GM18909 (cell line): ENCODE results near the gene JPH3.

Experiments
- ATAC-seq: cut with Tn5 transposase; IDR thresholded peaks from one replicate; pipeline ENCODE4 v1.9.1; 2021; ENCODE audit warnings: mild to moderate bottlenecking; ENCODE audit not compliant: unreplicated experiment, poor library complexity

Gene JPH3

DNA sequence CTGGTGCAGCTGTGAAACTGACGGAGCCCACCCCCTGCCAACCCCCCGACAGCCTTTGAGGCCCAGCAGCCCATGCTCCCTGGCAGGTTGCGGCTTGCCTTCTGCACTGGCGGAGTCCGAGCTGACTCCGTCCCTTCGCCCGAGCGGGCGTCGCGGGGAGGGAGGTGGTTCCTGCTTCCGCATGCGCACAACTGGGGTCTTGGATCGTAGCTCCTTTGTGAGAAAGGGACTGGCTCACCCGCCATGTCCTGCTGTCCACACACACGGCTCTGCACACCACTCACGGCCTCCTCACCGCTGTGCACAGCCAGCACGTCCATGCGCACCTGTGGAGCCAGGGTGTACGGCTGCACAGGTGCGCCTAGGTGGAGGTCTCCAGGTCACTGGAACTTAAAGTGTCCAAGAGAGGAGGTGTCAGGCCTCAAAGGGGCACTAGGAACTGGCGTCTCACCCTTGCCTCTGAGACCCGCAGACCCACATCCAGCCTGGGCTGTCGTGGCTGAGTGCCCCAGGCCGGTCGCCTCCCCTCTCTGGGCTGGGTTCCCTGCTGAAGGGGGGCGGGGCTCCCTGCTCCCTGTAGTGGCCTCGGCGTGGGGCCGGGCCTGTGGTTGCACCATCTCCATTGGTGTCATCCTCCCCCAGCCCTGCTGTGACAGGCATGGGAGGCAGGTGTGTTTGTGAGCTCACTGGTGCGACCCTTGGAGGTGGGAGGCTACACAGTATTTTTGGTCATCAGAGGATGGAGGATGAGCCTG is 45.3 kb downstream of the JPH3 start:
- ATAC-seq: no peak

DNA sequence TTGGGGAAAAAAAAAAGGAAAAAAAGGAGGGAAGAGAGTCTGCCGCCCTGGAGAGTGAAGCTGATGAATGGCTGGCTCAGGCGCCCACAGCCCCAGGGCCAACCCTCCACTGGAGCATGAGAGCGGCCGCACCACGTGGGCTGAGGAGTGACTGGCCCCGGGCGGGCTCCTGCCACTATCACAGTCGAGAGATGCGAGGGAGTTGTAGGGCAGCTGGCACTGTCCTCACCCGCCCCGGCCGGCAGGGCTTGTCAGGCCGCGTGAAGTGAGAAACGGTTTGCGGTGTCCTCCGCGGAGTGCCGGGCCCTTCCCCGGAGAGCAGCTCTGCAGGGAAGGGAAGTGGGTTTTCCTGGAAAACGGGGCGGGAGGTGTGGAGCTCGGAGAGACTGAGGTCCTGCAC is 45.9 kb downstream of the JPH3 start:
- ATAC-seq: no peak

DNA sequence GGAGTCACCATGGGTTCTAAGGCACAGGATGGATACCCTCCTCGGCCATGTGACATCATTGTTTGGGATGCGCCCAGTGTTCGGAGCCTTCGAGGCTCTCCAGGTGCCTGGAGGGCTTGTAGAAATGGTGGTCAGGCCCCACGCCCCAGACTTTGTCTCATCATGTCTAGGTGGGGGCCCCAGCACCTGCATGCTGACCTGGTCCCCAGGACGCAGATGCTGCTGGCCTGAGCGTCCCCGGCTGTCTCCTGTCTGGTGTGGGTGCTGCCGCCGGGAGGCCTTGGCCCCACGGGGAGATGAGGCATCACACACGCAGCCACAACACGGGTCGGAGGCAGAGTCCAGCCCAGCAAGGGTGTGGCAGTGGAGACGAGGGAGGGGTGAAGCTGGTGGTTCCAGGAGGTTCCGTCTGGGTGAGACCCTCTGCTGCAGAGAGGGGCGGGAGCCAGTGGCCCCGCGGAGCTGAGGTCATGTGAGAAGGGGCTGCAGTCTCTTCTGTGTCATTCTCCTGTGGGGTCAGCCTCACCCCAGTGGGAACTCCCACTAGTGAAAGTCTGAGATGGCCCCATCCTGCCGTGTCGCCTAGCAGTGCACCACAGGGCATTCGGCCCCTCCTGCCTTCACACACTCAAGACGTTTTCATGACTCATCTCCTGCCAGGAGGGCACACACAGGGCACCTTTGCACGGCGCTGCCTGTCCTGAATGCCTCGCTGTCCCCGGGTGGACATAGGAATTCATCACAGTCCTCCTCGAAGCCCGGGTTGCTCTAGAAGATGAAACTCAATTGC is 46.6 kb downstream of the JPH3 start:
- ATAC-seq: no peak

DNA sequence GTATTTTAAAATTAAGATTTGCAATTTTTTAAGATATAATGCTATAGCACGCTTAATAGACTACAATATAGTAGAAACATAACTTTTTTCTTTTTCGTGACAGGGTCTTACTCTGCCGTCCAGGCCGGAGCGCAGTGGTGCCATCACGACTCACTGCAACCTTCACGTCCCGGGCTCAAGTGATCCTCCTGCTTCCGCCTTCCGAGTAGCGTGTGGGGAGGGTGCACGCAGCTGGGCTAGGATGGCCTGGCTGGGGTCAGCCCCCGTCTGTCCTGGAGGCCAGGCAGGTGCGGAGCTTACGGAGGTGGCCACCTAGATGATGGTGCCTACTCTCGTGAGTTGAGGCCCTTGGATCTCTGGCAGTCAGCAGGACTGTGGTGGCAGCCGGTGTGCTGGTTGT is 50.1 kb downstream of the JPH3 start:
- ATAC-seq: no peak

DNA sequence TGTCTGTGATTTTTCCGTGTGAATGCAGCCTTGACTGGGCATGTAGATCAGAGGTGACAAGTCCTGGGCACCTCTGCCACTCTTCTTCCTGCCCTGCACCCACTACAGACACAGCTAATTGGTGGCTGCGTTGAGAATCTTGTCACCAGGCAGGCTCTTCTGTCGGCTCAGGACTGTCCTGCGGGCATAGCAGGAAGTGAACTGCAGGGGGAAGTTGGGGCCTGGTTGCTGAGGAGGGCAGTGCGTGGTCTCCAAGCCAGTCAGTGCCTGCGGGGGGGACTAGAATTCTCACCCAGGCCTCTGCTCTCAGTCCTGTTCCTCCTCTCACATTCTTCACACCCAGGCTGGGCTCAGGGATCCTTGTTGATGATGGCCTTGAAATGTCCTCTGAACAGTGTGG is 50.5 kb downstream of the JPH3 start:
- ATAC-seq: no peak

DNA sequence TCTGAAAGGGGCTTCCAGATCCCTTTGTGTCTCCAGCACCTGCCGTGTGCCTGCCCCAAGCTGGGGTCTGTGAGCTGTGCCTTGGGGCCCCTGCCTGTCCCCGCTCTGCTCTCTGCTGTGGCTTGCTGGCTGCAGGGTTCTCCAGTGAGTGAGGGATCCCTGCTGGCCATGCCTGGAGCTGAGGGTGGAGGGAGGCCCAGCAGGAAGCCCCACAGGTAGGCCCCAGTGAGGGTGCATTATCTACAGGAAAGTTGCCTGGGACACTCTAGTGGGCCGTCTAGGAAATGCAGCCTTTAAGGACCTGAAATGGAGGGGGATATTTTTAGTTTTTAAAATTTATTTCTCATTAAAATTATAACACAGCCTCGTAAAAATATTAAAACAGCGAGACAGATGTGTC is 50.9 kb downstream of the JPH3 start:
- no peak for ATAC-seq

DNA sequence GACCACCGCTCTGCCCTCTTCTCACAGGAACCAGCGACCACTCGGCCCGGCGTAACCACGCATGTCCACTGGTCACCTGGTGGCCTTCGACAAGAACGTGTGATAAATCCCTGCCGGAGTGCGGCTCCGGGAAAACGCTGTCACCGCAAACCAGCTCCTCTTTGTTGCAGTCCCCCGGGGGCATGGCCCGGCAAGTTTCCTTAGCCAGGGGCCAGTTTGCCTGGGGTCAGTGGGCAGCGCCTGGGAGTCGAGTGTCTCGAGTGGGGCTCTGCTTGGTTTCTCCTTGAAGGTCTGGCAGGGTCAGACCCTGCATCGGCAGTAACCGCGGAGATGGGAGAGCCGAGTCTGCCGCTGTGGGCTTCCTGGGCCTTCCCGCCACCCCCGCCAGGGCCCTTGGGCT is 52.5 kb downstream of the JPH3 start:
- no peak for ATAC-seq

DNA sequence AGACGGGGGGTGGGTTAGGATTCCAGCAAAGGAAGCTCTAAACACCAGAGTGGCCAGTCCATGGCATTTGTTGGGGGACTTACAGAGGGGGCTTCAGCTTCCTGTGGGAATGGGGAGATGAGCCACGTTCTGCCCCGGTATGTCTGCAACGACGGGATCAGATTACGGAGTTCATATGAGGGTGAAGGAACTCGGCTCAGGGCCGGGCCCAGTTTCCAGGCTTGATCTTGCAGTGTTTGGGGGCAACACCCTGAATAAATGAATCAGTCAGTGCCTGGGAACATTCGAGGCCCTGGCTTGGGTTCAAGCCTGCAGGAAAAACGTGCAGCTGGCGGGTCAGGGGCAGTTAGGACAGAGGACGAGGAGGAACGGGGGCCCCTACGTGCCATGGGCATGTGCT is 54.0 kb downstream of the JPH3 start:
- ATAC-seq: no peak

DNA sequence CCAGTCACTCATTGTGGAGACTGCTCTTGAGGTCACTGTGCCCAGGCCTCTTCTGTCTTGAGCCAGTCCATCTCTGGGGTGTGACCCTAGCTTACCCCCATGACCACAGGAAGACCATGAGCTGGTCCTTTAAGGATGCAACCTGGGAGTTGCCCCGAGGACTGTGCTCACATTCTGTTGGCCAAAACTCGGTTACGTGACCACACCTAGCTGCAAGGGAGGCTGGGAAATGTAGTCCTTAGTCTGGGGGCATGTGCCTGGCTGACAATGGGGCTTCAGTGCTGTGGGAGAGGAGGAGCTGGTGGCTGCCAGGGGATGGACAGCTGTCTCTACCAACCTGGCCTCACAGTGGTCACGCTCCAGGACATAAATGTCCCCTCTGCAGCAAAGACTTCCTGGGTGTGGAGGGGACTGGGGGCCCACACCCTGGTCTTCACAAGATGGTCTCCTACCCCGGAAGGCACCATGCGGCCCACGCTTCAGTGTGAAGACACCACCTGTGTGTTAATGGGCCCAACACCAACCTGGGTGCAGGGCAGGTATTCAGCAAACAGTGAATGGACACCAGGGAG is 55.4 kb downstream of the JPH3 start:
- no peak for ATAC-seq

DNA sequence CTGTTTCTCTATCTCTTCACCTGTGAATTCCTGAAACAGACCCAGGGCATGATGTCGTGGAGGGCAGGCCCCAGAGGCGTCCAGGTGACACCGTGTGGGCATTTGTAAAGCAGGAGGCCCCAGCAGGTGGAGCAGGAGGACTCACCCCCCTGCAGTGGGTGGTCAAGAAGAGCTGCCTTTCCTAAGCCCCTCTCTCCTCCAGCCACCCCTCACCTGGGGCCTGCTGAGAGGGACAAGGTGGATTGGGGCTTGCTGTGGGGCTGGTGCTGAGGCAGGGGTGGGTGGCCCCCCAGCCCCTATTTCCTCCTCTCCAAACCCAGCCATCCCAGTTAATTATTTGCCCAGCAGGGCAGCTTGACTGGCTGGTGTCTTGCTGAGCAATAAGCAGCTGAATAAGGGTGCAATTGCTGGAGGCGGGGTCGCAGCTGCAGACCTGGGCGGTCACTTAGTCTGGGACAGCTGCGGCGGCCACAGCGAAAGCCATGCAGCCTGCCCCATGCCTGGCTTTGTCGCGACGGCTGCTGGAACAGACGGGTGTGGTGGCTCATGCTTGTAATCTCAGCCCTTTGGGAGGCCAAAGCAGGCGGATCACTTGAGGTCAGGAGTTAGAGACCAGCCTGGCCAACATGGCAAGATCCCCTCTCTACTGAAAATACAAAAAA is 56.4 kb downstream of the JPH3 start:
- ATAC-seq: no peak

DNA sequence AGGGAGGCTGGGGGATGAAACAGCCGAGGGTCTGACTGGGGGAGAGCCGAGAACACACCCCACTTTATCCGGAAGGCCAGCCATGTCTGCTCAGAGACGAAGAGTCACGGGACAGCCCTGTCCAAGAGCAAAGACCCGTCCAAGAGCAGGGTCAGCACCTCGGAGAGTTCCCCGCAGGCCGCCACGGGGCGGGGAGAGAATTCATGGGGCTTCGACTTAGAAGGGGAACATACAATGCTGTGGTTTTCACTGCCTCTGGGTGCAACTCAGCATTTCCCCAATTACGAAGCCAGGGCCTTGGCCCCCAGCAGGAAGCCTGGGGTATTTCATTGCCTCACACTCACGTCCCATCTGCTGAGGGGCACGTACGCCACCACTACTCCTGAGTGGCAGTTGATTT is 59.3 kb downstream of the JPH3 start:
- no peak for ATAC-seq

DNA sequence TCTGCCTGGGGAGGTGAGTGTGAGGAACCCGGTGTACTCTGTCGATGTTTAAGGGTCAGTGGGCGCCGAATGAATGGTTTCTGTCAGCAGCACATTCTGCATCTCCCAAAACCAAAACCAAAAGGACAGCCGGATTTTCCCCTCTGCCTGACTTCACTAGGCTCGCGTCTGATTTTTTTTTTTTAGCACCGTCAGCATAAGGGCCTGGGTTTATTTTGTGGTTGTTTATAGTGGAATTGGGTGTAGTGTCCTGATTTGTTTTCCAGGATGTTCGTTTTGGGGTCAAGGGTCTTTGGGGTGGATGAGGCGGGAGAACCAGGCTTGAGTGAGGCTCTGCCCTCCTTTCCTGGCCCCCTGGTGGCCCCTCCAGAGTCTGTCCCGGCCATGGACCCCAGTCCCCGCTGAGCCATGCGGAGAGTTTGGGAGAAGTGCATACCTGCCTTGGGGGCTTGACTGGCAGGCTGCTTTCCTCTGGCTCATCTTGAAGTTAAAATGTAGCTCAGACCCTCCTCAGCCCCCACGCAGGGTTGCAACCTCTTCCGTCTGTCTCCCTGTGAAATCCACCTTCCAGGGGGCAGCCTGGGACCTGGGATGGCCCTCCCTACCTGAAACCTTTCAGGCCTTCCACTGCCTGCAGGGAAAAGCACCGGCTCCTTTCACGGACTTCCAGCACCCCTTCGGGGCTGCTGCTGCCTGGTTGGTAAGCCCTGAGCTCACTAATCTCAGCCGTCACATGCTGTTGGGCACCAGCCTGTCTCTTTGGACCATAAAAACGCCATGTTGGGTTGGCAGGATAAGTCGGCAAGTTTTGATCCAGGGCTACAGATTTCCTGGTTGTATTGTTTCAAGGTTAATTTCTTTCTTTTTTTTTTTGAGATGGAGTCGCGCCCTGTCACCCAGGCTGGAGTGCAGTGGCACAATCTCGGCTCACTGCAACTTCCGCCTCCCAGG is 60.2 kb downstream of the JPH3 start:
- ATAC-seq: no peak

DNA sequence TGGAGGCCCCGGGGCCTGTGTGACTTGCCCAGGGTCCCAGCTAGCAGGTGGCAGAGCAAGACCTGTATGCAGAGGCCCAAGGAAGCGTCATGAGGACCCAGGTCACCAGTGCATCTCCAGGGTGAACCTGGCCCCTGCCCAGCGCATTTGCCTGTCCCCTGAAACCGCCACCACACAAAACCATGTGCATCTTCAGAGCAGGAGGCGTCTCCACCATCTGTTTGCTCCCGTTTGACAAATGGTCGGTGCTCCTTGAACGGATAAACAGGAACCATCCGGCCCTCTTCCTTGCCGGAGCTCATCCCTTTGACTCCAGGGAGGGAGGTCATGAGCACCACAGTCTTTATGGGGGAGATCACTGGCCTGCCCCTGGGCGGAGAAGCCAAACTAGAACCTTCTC is 62.5 kb downstream of the JPH3 start:
- no peak for ATAC-seq

DNA sequence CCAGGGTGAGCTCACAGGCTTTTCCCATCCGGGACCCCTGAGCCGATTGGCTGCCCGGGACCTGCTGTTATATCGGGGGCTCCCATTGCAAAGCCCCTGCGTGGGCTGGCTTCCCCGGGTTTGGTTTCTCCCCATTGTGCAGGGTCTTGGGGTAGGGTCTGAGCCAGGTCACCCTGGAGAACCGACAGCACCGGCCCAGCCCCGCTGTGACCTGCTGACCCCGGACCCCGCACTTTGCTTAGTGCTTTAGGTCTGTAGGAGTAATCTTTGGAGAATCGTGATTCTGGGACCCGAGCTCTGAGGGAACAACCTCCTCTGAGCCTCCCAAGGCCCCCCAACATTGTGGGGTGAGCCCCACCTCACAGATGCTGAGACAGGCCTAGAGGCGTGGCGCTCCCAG is 62.9 kb downstream of the JPH3 start:
- no peak for ATAC-seq

DNA sequence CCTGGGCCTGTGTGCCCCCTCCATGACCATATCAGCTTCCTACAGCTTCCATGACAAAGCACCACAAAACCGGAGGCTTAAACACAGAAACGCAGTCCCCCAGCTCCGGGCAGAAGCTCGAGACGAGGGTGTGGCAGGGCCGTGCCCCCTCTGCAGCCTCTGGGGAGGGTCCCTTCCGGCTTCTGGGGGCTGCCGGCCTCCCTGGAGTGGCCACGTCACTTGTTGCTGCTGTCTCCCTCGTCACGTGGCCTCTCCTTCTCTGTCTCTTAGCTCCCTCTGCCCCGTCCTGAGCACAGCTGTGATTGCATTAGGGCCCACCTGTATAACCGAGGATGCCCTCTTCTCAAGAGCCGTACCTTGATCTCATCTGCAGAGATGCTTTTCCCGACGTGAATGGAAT is 64.6 kb downstream of the JPH3 start:
- no peak for ATAC-seq

DNA sequence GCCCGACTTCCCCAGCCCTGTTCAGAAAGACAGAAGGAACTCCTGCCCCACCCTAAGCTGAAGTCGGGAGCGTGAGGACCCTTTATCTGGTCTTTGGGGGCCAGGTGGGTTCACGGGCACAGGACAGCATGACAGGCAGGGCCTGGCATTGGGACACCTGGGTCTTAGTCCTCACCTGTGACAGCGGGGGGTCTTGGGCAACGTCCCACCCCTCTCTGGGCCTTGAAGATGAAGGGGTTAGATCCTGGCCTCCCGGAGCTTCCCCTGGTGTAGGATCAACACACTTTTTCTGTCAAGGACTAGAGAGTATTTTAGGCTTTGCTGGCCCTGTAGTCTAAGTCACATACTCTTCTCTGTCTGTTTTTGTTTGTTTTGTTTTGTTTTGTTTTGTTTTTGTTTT is 65.1 kb downstream of the JPH3 start:
- ATAC-seq: no peak

DNA sequence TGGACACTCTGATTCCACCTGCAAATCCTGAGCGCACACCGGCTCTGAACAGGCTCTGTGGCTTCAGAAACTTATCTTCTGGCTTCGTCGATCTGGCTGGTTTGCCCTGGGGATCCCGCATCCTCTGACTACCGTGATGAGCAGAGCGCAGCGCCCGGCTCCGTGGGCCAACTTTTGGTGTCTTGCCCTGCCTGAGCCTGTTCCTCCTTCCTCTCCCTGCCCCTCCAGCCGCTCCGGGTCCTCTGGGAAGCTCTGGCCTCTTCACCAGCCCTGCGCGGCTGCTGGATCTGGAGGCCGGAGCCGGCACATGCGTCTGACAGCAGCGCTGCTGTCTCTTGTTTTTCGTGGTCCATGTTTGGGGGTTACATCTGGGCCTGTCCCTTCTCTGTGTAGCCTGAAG is 65.6 kb downstream of the JPH3 start:
- ATAC-seq: no peak

DNA sequence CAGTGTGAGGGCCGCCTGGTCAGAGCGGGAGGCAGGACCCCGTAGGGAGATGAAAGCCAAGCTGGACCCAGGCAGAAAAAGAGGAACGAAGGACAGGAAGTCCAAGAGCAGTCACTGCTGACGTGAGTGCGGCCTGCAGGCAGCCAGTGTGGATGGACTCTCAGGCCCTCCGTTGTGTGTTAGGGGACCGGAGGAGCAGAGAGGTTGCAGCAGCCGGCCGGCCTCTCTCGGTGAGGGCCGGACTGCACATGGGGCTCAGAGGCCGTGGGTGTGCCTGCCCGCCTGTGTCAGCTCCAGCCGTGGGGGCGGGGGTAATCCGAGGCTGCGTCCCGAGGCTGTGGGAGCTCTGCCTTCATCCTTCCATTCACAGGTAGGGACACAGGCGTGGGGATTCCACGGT is 67.4 kb downstream of the JPH3 start:
- no peak for ATAC-seq

DNA sequence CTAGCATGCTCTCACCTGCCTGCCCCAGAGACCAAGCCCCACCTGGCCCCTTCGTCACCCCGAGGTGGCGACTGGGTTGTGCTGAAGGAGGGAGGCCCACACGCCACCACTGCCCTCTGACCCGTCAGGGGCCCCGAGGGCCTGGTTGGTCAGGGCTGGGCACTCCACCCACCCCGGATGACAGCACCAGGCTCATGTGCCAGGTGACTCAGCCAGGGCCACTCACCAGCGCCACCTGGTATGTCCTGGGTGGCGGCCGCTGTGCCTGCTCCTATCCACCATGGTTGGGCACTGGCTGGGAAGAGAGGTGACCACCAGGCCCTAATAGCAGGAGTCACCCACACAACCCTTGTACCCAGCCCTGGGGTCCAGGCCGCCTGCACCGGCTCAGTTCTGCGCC is 68.9 kb downstream of the JPH3 start:
- no peak for ATAC-seq

DNA sequence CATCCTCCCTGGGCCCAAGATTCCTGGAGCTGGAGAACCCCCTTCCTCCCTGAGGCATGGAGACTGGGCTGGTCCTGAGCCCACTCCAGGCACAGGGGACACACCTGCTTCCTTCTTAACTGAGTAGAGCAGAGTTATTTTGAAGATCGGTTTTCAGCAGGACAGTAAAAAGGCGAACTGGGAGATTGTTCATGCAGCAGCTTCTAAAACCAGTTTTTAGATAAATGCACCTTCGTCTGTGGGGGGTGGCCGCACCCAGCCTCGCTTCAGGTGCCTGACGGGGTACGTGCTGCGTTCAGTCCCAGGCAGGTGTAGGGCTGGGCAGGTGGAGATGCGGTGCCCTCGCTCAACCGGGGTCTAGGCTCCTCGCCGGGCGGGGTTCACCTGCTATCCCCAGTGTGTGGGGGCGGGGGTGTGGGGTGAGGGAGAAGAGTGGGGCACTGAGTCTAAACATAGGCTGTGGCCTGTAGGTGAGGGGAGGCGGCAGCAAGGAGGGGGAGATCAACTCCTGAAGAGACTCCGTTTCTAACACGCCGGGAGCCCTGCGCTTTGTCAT is 69.5 kb downstream of the JPH3 start:
- ATAC-seq: no peak
